ENCODE measurements around the gene MRPL33. TPM values are rescaled to one million over a fixed set of nuclear protein-coding genes. Genes with fewer than 3 reads are reported as not detected.
A peak's percentile ranks its signal among the peaks of the same experiment; 100 is the strongest.

Gene MRPL33
- 10 to 100 TPM; 26.5 to 92.0 TPM for total RNA-seq

- H3K27ac ChIP-seq: peak within 1 kb of the TSS; percentile 84 to 97 (median 92)
- peaks cover 44% of the 10 kb centered on the region for H3K4me1 ChIP-seq
- intact Hi-C loops (cut with DNase I): no loop called here
- ATAC-seq (peak; percentile 98), DNase-seq (peak; percentile 96 to 98 (median 97))
- H3K36me3 ChIP-seq (replicated peaks in 1 of 2; ENCODE audit: insufficient read depth in 1 of 2, low read depth in 2 of 2): no peaks in the 10 kb centered on the region
- WGBS, 2 donors: 0 to 1% methylated on average over 13 to 48 of the region's 48 CpGs
- TF ChIP-seq POLR2A (IDR thresholded peaks at IDR 0.05) (peak; percentile 63 to 90 (median 89)), CTCF (IDR thresholded peaks at IDR 0.05) (no peak)
- peak within 1 kb of the TSS; percentile 63 to 82 for H3K4me3 ChIP-seq
- no peaks in the 10 kb centered on the region for H3K27me3 ChIP-seq
- no peaks in the 10 kb centered on the region for H3K9me3 ChIP-seq
Measured at GRCh38 chr2:27771548-27772335, at the start of gene MRPL33. MRPL33 (plus strand) TSS chr2:27771719; CDS start chr2:27771778, 59 bp downstream.

GRCh38 chr2:27721884-27722485, 49.5 kb upstream of the MRPL33 start:
- WGBS, 2 donors: 54 to 61% methylated on average over 2 of the region's 2 CpGs
- ATAC-seq (no peak), DNase-seq (no peak)
- Histone ChIP-seq H3K36me3 (replicated peaks in 1 of 2; ENCODE audit: insufficient read depth in 1 of 2, low read depth in 2 of 2) (no peaks in the 10 kb centered on the region), H3K27me3 (no peaks in the 10 kb centered on the region), H3K9me3 (no peaks in the 10 kb centered on the region), H3K4me1 (peaks cover 5% of the 10 kb centered on the region), H3K27ac (no peak overlapping the region), H3K4me3 (no peak overlapping the region)
- intact Hi-C loops (cut with DNase I): no loop called here
- TF ChIP-seq CTCF (IDR thresholded peaks at IDR 0.05) (no peak), POLR2A (IDR thresholded peaks at IDR 0.05) (no peak)

GRCh38 chr2:27723372-27724144, 48.0 kb upstream of the MRPL33 start:
- Histone ChIP-seq H3K9me3 (no peaks in the 10 kb centered on the region), H3K4me3 (no peak overlapping the region), H3K36me3 (replicated peaks in 1 of 2; ENCODE audit: insufficient read depth in 1 of 2, low read depth in 2 of 2) (no peaks in the 10 kb centered on the region), H3K4me1 (peaks cover 5% of the 10 kb centered on the region), H3K27me3 (no peaks in the 10 kb centered on the region), H3K27ac (no peak overlapping the region)
- TF ChIP-seq CTCF (IDR thresholded peaks at IDR 0.05) (peak; percentile 71 to 89 (median 87)), POLR2A (IDR thresholded peaks at IDR 0.05) (no peak)
- WGBS, 2 donors: 31 to 62% methylated on average over 7 to 11 of the region's 11 CpGs
- intact Hi-C loops (cut with DNase I): no loop called here
- ATAC-seq (peak; percentile 97), DNase-seq (peak; percentile 76 to 86 (median 82))

GRCh38 chr2:27724191-27724590, 47.3 kb upstream of the MRPL33 start:
- H3K27ac ChIP-seq: no peak overlapping the region
- H3K27me3 ChIP-seq: no peaks in the 10 kb centered on the region
- intact Hi-C loops (cut with DNase I): no loop called here
- no peak overlapping the region for H3K4me3 ChIP-seq
- no peak for DNase-seq
- no peak for TF ChIP-seq POLR2A (IDR thresholded peaks at IDR 0.05)
- no peak for TF ChIP-seq CTCF (IDR thresholded peaks at IDR 0.05)
- H3K9me3 ChIP-seq: no peaks in the 10 kb centered on the region
- peaks cover 5% of the 10 kb centered on the region for H3K4me1 ChIP-seq
- WGBS, 2 donors: 77 to 78% methylated on average over 3 of the region's 3 CpGs
- H3K36me3 ChIP-seq (replicated peaks in 1 of 2; ENCODE audit: insufficient read depth in 1 of 2, low read depth in 2 of 2): no peaks in the 10 kb centered on the region
- ATAC-seq: no peak
